Hepatocyte (in vitro differentiated cells): Measurements from ENCODE around the gene LTF.

Experiments used
- EZH2 ChIP-seq: fragments of 200-600 bp; sonication (generic); IDR thresholded peaks from 2 replicates; pipeline ENCODE4 v1.6.1; 2016; ENCODE audit warnings: antibody characterized with exemption, mild to moderate bottlenecking, borderline replicate concordance
- TF ChIP-seq, protein P1 (sequence below): fragments of 200-600 bp; sonication (generic); IDR thresholded peaks from 2 replicates; pipeline ENCODE4 v1.5.1; 2016; ENCODE audit warnings: antibody characterized with exemption, mild to moderate bottlenecking; ENCODE audit not compliant: poor library complexity

DNA sequence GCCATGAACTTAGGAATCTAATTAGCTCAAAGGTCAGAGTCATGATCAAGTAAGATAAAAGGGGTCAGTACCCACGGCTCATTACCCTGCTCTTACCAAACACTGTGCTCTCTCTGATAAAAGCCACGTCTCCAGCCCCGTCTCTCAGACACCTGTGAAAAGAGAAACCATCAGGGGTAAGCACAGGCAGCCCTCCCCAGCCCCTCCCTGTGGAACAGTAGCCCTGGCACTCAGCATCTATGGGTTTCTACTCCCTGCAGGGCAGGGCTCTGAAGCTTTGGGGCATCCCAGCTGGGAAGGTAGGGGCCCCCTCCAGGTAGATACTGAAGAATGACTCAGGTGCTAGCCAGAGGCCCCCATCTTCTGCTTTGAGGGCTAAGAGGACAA is 10.5 kb downstream of the LTF start:
- TF ChIP-seq, protein P1, sequence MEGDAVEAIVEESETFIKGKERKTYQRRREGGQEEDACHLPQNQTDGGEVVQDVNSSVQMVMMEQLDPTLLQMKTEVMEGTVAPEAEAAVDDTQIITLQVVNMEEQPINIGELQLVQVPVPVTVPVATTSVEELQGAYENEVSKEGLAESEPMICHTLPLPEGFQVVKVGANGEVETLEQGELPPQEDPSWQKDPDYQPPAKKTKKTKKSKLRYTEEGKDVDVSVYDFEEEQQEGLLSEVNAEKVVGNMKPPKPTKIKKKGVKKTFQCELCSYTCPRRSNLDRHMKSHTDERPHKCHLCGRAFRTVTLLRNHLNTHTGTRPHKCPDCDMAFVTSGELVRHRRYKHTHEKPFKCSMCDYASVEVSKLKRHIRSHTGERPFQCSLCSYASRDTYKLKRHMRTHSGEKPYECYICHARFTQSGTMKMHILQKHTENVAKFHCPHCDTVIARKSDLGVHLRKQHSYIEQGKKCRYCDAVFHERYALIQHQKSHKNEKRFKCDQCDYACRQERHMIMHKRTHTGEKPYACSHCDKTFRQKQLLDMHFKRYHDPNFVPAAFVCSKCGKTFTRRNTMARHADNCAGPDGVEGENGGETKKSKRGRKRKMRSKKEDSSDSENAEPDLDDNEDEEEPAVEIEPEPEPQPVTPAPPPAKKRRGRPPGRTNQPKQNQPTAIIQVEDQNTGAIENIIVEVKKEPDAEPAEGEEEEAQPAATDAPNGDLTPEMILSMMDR, result no peak
- TF ChIP-seq EZH2, result no peak
